ENCODE measurements around the gene FERMT1.

FERMT1 gene, protein sequence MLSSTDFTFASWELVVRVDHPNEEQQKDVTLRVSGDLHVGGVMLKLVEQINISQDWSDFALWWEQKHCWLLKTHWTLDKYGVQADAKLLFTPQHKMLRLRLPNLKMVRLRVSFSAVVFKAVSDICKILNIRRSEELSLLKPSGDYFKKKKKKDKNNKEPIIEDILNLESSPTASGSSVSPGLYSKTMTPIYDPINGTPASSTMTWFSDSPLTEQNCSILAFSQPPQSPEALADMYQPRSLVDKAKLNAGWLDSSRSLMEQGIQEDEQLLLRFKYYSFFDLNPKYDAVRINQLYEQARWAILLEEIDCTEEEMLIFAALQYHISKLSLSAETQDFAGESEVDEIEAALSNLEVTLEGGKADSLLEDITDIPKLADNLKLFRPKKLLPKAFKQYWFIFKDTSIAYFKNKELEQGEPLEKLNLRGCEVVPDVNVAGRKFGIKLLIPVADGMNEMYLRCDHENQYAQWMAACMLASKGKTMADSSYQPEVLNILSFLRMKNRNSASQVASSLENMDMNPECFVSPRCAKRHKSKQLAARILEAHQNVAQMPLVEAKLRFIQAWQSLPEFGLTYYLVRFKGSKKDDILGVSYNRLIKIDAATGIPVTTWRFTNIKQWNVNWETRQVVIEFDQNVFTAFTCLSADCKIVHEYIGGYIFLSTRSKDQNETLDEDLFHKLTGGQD

DNA sequence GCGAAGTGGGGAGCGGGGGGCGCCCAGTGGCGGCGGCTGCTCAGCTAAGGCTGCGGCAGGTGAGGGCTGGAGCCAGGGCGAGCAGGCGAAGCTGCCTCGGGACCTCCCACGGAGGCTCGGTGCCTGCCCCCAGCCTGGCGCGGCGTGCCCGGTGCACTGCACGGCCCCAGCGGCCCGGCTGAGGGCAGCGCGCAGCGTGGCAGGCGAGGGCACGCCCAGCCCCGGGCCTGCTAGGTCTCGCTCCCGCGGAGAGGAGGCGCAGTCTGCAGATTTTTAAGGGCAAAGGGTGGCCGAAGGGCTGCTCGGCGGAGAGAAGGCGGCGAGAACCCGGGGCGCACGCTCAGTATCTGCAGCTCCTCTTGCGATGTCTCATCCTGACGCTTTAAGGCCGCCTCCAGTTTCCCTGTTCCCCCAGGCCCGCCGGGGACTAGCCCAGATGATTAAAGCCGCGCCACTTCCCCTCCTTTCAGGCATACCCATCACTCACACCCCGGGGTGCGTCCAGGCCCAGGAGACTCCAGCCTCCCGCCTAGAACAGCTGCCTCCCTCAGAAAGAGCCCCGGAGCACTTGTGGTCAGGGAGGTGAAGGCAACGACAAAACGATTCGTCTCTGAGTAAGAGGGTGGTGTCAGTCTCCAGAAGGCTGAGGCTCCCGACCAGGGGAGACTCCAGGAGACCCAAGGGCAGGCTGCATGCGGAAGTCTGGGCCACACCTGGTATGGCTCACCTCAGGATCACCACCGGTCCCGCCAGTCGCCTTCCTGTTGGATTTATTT is at the start of gene FERMT1:
Gene FERMT1, minus strand, starts transcription at position 158 of the 776 bp plus-strand sequence. CDS start 3,476 bp downstream, outside the sequence.
- peak; percentile 75 for DNase-seq (ENCODE audit: low spot score)

DNA sequence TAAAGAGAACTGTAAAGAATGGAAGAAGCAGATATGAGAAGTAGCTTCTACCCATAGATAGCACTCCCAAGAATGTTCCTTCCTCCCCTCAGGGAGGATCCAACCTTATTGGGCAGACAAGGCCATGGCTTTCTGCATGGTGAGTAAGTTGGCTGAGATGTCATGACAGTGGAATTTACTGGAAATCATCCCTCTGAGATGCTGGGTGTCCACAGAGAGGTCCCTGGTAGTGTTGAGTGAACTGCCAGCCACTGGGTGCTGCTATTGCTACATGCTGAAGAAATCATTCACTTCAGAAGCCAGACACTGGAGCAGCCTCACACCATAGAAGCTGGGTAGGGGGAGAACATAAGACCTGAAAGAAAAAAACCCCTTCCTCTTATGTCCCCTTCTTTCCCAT is 46.4 kb upstream of the FERMT1 start:
- no peak for DNase-seq (ENCODE audit: low spot score)

DNA sequence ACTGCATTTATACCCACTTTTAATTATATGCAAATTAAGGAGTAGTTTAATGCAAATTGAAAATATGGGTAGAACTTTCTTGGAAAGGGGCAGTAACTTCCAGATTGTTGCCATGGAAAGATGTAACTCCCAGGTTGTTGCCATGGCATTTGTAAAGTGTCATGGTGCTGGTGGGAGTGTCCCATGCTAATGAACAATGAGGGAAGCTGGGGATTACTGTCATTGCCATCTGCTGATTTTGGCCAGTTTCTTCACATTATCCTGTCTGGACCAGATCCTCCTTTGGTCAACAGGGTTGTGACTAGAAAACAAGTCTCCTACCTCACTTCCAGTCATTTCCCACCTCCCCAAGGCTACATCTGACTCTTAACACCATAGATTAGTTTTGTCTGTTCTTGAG is 45.4 kb upstream of the FERMT1 start:
- no peak for DNase-seq (ENCODE audit: low spot score)

DNA sequence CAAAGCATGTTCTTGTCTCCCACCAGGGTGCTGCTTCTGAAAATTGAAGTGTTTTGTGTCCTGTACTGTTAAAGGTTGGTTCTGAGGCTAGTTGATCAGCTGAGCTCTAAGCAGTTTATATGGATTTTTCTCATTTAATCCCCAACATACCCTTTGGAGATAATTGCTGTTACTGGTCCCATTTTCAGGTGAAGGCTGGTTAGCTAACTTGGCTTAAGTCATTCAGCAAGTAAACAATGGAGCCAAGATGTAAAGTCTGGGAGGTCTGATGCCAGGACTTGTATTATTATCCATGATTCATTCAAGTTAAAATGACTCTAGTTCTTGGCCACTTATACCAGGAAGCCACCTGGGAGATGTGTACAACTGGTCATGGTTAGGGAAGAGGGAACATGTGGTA is 42.5 kb upstream of the FERMT1 start:
- no peak for DNase-seq (ENCODE audit: low spot score)

DNA sequence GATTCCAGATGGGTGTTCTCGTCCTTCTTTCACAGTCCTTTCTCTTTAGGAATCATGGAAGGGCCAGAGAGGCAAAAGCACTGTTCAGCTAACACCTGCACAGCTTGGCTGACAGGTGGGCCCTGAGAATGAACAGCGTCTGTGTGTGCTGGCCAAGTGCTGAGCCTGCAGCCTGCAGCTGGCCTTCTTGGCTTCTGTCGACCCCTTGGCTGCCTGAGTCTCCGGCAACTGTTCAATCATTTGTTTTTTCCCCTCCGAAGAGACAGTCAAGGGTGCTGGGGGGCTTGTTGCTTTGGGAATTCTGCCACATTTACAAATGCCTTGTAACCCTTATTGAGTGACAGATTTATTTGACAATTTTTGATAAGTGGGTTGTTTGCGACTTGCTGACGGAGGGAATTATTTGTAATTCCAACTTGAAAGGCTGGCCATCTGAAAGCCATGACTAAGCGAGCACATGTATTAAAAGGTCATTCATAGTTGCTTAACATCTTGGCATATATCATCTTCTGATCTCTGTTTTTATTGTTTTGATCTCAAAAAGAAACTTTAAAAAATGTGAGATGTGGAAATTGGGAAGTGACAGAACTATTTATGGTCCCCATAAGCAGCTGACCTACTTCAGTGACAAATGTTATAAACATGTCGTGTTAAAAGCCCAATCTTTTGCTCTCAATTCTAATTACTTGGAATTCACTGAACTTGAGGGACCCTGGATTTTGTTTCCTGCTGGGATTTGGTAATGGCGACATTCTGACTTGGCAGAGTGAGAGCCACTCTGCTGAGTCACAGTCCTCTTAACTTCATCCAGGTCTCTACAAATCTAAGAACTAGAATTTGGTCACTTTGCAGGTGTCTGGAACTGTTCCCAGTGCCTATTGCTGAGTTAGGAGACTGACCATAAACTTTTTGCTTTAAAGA is 41.9 kb upstream of the FERMT1 start:
- DNase-seq (ENCODE audit: low spot score) = no peak

DNA sequence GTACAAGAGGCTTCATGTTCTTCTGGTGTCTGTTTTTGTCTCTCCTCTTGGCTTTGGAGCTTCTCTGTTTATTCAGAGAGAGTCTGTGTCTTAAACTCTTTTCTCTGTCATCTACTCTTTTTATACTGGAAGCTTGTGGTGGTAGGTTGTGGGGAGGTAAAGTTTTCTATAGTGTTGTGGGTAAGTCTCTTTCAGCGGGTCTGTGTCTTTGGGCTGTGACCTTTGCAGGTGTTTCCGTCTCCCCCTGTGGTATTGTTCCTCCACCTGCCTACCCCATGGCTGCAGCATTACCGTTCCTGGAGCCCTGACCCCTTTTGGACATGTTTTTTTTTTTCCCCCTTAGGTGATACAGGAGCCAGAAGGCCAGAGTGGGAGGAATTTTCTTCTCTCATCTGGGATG is 37.9 kb upstream of the FERMT1 start:
- DNase-seq (ENCODE audit: low spot score) = no peak

DNA sequence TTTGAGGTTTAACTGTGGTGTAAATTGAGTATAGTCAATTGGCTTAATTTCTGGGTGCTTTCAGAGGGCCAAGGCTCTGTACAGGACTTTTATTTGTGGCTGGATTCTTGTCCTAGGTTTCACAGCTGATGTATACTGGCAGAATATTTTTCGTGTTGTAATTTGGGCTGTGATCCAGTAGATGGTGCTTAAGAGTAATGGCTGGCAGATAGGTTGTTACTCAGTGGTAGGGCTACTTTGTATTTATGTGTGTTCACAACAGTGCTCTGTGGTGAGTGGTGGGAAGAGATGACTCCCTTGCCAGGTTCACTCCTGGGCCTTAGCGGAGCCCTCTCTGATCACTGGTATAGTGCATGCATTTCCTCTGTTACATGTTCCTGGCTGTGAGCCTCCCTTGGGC is 34.5 kb upstream of the FERMT1 start:
- no peak for DNase-seq (ENCODE audit: low spot score)

DNA sequence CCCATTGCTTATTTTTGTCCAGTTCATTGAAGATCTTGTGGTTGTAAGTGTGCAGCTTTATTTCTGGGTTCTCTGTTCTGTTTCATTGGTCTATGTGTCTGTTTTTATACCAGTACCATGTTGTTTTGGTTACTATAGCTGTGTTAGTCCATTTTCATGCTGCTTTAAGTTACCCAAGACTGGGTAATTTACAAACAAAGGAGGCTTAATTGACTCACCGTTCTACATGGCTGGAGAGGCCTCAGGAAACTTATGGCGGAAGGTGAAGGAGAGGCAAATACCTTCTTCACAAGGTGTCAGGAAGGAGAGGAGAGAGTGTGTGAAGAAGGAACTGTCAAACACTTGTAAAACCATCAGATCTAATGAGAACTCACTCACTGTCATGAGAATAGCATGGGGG is 29.9 kb upstream of the FERMT1 start:
- no peak for DNase-seq (ENCODE audit: low spot score)

DNA sequence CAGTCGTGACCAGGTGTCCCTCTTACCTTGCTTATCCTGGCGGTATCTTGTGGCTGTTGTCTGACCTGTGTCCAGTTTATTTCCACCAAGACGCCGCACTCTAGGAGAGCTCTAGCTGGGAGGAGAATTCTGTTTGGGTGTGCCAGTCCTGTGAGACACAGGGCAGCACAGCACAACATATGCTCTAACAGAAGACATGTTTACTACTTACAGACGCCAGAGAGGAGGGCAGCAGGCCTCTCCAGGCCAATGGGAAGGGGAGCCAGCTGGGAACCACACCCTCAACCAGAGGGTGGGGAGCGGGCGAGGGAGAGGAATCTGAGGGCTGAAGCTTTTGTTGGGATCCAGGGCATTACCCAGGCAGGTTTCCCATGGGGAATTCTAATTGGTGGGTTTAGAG is 25.2 kb upstream of the FERMT1 start:
- DNase-seq (ENCODE audit: low spot score) = no peak

DNA sequence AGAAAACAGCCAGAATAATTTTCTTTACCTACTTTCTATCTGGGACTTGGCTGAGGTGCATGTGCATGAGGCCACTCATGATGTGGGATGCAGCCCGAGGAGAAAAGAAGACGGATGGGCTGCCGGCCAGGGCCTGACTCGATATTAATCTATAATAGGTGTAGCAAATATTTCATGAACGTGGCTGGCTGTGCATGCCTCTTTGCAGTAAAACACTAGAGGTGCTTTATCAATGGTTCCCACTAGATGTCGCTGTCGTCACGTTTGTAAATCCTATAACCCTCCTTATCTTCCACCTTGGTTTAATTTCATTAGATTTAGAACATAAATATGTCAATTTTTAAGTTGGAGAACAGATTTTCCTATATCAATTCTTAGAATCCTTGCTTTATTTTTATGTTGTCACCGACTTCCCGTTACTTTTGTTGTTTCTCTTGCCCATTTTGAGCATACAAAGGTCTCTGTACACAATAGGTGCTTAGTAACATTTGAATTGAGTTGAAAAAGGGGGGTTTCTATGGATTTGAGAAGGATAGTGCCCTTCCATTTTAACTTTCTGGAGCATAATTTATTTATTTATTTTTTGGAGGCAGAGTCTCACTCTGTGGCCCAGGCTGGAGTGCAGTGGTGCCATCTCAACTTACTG is 19.6 kb upstream of the FERMT1 start:
- DNase-seq (ENCODE audit: low spot score) = peak; percentile 69

DNA sequence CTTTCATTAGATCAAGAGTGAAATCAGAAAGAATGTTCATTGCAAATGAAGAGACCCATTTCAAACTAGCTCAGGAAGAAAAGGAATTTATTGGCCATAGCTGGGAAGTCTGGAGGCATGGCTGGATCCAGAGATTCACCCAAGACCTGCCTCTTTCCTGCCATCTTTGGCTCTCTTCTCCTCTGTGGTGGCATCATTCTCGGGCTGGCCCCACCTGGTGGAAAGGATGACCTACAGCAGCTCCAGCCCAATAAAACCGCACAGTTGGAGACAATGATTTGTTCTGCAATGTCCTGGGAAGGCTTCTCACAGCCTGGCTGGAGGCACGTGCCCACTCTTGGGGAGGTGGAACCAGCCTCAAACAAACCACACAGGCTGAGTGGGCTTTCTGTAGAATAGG is 18.1 kb upstream of the FERMT1 start:
- no peak for DNase-seq (ENCODE audit: low spot score)

DNA sequence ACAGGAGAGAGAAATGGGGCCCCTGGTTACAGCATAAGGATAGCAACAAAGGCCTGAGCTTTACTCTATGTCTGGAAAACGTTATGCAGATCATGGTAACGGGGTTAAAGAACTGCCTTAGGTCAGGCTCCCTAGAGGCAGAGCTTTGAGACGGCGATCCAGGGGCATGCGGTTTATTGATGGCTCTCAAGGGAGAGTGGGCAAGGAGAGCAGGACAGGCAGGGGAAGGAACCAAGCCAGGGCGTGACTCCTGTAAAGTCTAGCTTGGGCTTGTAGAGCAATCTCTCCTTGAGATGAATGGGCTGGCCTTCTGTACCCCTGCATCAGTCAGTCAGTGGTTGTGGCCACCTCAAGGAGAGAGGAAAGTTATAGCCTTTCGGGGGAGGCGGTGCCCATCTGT is 12.5 kb upstream of the FERMT1 start:
- DNase-seq (ENCODE audit: low spot score) = no peak

DNA sequence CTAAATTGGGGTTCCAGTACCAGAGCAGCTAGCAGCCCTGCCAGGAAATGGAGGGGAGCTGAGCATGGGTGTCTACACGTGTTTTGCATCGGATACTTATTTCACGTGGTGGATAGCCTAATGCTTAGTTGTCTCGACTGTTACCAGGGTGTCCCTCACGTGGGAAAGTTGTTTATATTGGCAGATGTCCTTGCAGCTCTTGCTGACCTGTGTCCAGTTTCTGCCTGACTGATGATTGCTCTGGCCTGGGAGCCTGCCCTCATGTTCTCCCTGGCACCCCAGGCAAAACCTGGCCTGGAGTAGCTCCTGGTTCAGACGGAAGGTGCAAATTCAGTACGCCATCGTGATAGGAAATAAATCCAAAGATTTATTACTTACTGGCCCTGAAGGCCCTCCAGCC is 11.8 kb upstream of the FERMT1 start:
- no peak for DNase-seq (ENCODE audit: low spot score)

DNA sequence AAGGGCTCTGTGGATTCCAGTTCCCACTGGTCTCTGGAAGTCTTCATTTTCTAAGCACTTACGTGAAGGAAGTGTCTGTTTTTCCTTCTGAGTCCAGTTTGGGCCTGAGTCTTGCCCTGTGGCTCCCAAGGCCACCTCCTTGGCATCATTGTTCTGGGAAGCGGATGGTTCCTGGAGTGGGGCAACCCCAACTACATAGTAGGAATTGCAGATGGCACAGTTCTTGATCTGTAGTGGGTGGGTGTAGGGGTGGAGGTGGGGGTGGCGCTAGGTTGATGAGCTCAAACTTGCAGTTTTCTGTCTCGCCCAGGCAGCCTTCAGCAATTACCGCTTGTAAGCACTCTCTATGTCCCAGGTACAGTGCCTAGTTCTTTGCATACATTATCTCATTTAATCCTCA is 7.2 kb upstream of the FERMT1 start:
- DNase-seq (ENCODE audit: low spot score) = no peak

DNA sequence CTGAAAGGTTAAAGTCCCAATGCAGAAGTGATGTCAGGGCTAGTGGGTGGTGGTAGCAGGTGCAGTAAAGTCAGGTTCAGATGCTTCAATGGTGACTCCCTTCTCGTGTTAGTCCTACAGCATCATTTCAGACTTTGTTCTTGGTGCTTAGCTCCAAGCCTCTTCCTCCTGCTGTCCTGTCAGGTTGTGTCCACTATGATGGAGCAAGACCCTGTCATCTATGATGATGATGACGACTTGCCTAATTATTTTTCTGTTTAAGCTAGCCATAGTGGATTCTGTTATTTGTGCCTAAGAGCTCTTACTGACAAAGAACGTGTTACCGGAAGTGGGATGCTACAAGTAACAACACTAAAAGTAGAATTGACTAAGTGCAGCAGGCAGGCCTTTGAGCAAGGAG is 5.0 kb upstream of the FERMT1 start:
- no peak for DNase-seq (ENCODE audit: low spot score)

DNA sequence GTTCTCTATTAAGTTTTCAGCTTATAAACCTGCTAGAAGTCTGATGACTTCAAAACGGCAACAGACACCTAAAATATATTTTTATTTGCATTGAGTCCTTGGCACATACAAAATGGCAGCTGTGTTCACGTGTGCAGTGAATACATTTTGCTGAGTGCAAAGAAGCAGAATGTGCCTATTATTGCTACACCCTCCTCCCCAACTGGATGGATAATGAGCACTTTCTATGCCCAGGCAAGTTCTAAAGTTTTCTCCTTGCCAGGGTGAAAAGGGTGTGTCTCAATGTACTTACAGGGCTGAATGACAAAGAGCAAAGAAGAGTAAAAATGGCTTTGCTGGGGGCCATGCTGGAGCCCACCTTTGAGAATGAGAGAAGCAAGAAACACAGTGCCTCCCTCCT is 4.0 kb upstream of the FERMT1 start:
- DNase-seq (ENCODE audit: low spot score) = no peak

DNA sequence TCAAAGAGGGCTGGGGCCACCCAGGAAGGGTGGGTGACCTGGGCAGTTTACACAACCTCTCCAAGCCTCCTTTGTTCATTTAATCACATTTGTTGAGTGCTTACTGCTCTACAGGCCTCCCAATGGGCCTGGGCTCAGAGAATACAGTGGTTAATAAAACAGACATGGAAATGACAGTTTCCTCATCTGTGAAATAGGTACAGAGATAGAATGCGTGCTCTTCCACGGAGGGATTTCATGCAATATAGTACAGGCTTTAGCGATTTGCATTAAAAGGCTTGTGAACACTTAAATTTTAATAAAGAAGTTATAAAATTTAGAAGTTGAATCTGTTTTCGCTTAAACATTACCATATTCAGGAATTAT is 802 bp upstream of the FERMT1 start:
- DNase-seq (ENCODE audit: low spot score) = no peak

DNA sequence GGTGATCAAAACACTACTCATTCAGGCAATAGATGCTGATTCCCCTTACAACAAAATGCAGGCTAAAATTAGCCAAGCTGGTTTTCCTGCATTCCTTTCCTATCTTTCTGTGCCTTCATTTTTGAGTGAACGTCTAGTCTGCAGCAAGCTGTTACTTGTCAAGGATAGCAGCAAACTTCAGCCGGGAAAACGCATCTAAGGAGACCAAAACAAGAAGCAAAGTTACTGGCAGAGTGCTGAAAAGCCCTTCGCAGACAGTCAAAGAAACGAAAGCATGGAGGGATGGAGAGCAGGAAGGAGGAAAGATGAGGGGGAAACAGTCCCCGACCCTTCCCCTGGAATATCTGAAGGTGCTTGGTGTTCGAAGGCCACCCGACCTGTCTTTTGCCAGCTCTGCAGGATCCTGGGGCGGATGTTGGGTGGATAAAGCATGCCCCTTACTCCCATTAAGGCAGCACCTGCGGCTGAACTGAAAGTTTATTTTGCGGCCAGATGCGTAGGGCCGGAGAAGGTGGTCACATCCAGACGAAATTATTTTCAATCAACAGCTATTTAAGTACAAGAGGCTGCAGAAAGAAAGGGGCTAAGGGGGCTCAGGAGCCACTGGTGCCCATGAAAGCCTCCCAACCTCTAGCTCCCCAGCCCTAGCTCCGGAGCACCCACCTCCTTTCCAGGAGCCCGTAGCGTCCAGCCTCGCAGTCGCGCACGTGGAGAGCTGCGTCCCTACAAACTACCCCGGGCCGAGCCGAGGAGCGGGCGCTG is 538 bp downstream of the FERMT1 start:
- no peak for DNase-seq (ENCODE audit: low spot score)

DNA sequence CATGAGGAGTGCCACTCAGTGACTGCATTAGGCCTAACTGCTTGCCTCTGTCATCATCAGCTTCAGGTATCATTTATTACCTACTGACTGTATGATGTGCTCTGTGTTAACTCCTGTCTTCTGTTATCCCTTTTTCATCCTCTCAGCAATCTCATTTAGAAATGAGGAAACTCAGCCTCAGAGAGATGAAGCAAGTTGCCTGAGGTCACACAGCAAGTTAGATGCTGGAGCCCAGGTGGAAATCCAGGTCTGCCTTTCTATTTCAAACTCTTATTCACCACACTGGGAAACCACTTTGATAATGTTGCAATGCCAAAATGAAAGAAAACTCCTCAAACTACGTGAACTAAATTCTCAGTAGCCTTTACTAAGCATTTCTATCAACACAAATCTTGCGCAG is 1.3 kb downstream of the FERMT1 start:
- DNase-seq (ENCODE audit: low spot score) = no peak

DNA sequence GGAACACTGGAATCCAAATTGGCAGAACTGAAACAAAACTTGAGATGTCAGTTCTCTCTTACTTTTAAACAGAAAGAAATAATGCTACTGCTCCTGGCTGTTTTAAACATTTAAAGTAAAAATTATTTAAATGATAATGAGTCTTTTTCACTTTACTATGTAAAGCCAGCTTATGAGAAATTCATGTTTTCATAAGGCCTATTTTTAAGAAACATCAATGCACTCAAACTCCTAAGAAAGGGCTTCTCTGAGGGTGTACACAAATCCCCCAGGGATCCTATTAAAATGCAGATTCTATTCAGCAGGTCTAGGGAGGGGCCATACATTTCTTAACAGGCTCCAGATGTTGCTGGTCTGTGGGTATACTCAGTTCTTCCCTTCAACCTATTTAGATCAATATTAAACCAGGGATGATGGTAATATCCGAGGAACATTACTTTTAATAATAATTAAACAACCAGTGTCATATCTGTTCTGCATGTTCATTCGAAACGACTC is 2.3 kb downstream of the FERMT1 start:
- no peak for DNase-seq (ENCODE audit: low spot score)

DNA sequence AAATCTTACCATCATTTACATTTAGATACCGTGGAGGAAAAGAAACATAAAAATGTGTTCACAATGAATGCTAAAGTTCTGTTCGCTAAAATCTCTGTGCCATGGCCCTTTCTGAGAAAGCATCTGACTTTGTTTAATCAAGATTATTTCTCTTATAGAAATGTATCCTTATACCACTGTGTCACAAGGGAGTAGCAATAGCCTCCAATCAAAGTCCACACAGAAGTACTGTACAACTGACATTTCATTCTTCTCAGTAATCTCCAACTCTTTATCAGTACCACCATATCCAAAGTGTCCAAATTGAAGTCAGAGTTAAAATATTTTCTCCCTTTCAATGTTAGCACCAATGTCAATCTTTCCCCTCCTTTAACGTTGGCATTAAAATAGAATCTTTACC is 6.1 kb downstream of the FERMT1 start:
- DNase-seq (ENCODE audit: low spot score) = no peak

Measured in iPS-NIHi11 (cell line).